HepG2 (cell line): ENCODE data around the gene CNPY1. TPM values are rescaled to one million over a fixed set of nuclear protein-coding genes. Genes with fewer than 3 reads are reported as not detected.

ENCODE experiments used
- ATAC-seq: fragments of 200-7000 bp; cut with Tn5 transposase; 3 replicates; pipeline ENCODE4 v1.9.1; 2020; ENCODE audit warnings: mild to moderate bottlenecking, moderate library complexity
- BruUV-seq: library from RNA; stranded (reverse); fragments of 400-500 nt; replicated peaks from 2 replicates; lab custom pipeline; 2021; lab: Mats Ljungman, UMichigan
- CTCF ChIA-PET: fragments of 300-600 bp; formaldehyde crosslinking; extraction: SDS; loops from one replicate; lab custom pipeline; 2021; ENCODE audit warnings: low total read pairs, inconsistent platforms, low intra/inter-chr PET ratio; lab: Yijun Ruan, JAX
- POLR2A ChIA-PET: fragments of 350-600 bp; sonication (Branson Sonifier 250); formaldehyde crosslinking; loops from one replicate; lab custom pipeline; 2020; ENCODE audit warnings: antibody characterized with exemption, inconsistent platforms; lab: Yijun Ruan, JAX
- DNase-seq: peaks from one replicate; pipeline ENCODE4 v3.0.0-alpha.2; 2015; ENCODE audit warnings: low spot score
- FAIRE-seq: peaks from 3 replicates; lab custom pipeline; 2011; peaks lifted over from hg19 to GRCh38; lab: Jason Lieb, UNC
- H2AFZ ChIP-seq: one replicate; pipeline ENCODE4 v1.6.1; 2011; ENCODE audit warnings: low read length, inconsistent platforms
- H3K27ac ChIP-seq: fragments of 300-600 bp; 3 replicates; pipeline ENCODE4 v1.8.0; 2011; ENCODE audit warnings: mixed run types, mild to moderate bottlenecking, mixed read lengths, low read length, inconsistent platforms; ENCODE audit not compliant: insufficient read depth; ENCODE audit errors: extremely low read length
- H3K27me3 ChIP-seq, 2 experiments: fragments of 200-600 bp in 1 of 2; 2 replicates in 1 of 2; 3 replicates in 1 of 2; pipeline versions ENCODE4 v1.6.0 to v1.8.0; 2011; ENCODE audit warnings: low read length in 2 of 2, mild to moderate bottlenecking in 2 of 2, moderate library complexity in 2 of 2, inconsistent platforms in 1 of 2; ENCODE audit not compliant: insufficient read depth in 2 of 2, control insufficient read depth in 1 of 2
- H3K36me3 ChIP-seq, 2 experiments: fragments of 200-600 bp in 1 of 2; replicated peaks in 1 of 2; 2 replicates in 1 of 2; 3 replicates in 1 of 2; pipeline versions ENCODE4 v1.5.1 to v1.8.0; 2011; ENCODE audit warnings: low read length in 2 of 2, inconsistent platforms in 1 of 2; ENCODE audit not compliant: insufficient read depth in 2 of 2, control insufficient read depth in 1 of 2
- H3K4me1 ChIP-seq: 2 replicates; pipeline ENCODE4 v1.5.1; 2012; ENCODE audit warnings: low read length, inconsistent platforms; ENCODE audit not compliant: insufficient read depth
- H3K4me2 ChIP-seq: 2 replicates; pipeline ENCODE4 v1.6.0; 2011; ENCODE audit warnings: low read depth, low read length, inconsistent platforms
- H3K4me3 ChIP-seq, 3 experiments: fragments of 200-600 bp in 1 of 3; sonication (generic), shearing (Covaris generic) in 1 of 3; replicated peaks in 1 of 3; 2 replicates each; pipeline ENCODE4 v1.5.1; 2011 to 2016; ENCODE audit warnings: low read length in 3 of 3, inconsistent platforms in 2 of 3, low read depth in 2 of 3, mild to moderate bottlenecking in 2 of 3, control low read depth in 1 of 3, mixed read lengths in 1 of 3; ENCODE audit not compliant: insufficient read depth in 1 of 3
- H3K79me2 ChIP-seq: one replicate; pipeline ENCODE4 v1.6.1; 2011; ENCODE audit warnings: low read length, inconsistent platforms; ENCODE audit not compliant: insufficient read depth
- H3K9ac ChIP-seq: 2 replicates; pipeline ENCODE4 v1.6.0; 2011; ENCODE audit warnings: mild to moderate bottlenecking, low read depth, low read length, inconsistent platforms; ENCODE audit not compliant: insufficient read depth
- H3K9me3 ChIP-seq: 2 replicates; pipeline ENCODE4 v1.5.1; 2012; ENCODE audit warnings: mild to moderate bottlenecking, low read length
- H4K20me1 ChIP-seq: 2 replicates; pipeline ENCODE4 v1.6.0; 2011; ENCODE audit warnings: inconsistent platforms, mild to moderate bottlenecking, low read length, moderate library complexity; ENCODE audit not compliant: insufficient read depth
- ARNTL ChIP-seq: sonication (generic); formaldehyde crosslinking; IDR thresholded peaks from 2 replicates; pipeline ENCODE4 v1.4.0; 2020; ENCODE audit warnings: mild to moderate bottlenecking, missing genetic modification reagents
- ATF6 ChIP-seq: sonication (generic); formaldehyde crosslinking; conservative IDR thresholded peaks from 2 replicates; pipeline ENCODE4 v1.4.0; 2020; ENCODE audit warnings: missing genetic modification reagents
- FOXP1 ChIP-seq, 2 experiments: fragments of 450-650 bp in 1 of 2; IDR thresholded peaks; 2 replicates each; pipeline ENCODE4 v1.6.1; 2017 to 2018; ENCODE audit warnings: antibody characterized with exemption in 1 of 2
- UBTF ChIP-seq: sonication (generic); formaldehyde crosslinking; IDR thresholded peaks from 2 replicates; pipeline ENCODE4 v1.4.0; 2020; ENCODE audit warnings: mild to moderate bottlenecking, missing genetic modification reagents
- YY1 ChIP-seq: IDR thresholded peaks from 2 replicates; pipeline ENCODE4 v1.6.1; 2011; ENCODE audit warnings: low read length, low read depth, moderate library complexity, mild to moderate bottlenecking; ENCODE audit not compliant: insufficient read depth, insufficient replicate concordance
- ZBTB8A ChIP-seq: sonication (generic); formaldehyde crosslinking; IDR thresholded peaks from 2 replicates; pipeline ENCODE4 v1.4.0; 2020; ENCODE audit warnings: mild to moderate bottlenecking, low read depth, missing genetic modification reagents, borderline replicate concordance
- ZNF256 ChIP-seq: sonication (generic); formaldehyde crosslinking; conservative IDR thresholded peaks from 2 replicates; pipeline ENCODE4 v1.4.0; 2020; ENCODE audit warnings: missing genetic modification reagents
- ZNF335 ChIP-seq: sonication (generic); formaldehyde crosslinking; IDR thresholded peaks from 2 replicates; pipeline ENCODE4 v1.4.0; 2020; ENCODE audit warnings: missing genetic modification reagents
- ZNF407 ChIP-seq: sonication (generic); formaldehyde crosslinking; IDR thresholded peaks from one replicate; pipeline ENCODE4 v1.5.1; 2020; ENCODE audit warnings: mild to moderate bottlenecking, missing genetic modification reagents; ENCODE audit errors: not compliant biosample characterization
- ZNF577 ChIP-seq: sonication (generic); formaldehyde crosslinking; IDR thresholded peaks from 2 replicates; pipeline ENCODE4 v1.4.0; 2020; ENCODE audit warnings: mild to moderate bottlenecking, low read depth, missing genetic modification reagents, borderline replicate concordance
- ZNF747 ChIP-seq: sonication (generic); formaldehyde crosslinking; IDR thresholded peaks from 2 replicates; pipeline ENCODE4 v1.8.1; 2023; ENCODE audit warnings: missing genetic modification reagents, mild to moderate bottlenecking, borderline replicate concordance
- ZNF761 ChIP-seq: sonication (generic); formaldehyde crosslinking; conservative IDR thresholded peaks from 2 replicates; pipeline ENCODE4 v1.4.0; 2020; ENCODE audit warnings: mild to moderate bottlenecking, missing genetic modification reagents
- WGBS: methylation state at CpG from one replicate; pipeline ENCODE4 v1.1.6; 2017; ENCODE audit warnings: low lambda C conversion rate; 5-methylcytosine and 5-hydroxymethylcytosine counted together
- in situ Hi-C: cut with HindIII; loops from 2 replicates; pipeline ENCODE4 v1.10.0; 2017; ENCODE audit warnings: low pct_unique_long_range_greater_than_20kb; ENCODE audit not compliant: extremely low pct_ligation_motif_present
- intact Hi-C: fragments of 100-400 bp; cut with micrococcal nuclease; formaldehyde crosslinking; loops from one replicate; pipeline ENCODE4 v1.10.0; 2022; ENCODE audit not compliant: unreplicated experiment
- polyA plus RNA-seq, 8 experiments: library from polyadenylated mRNA; depleted of rRNA in 3 of 8; stranded (reverse) in 7 of 8; unstranded in 1 of 8; fragments of >200 nt; fragmentation: Illumina TruSeq in 4 of 8; extraction: Trizol in 4 of 8; gene quantifications; 2 replicates each; pipeline versions ENCODE4 v1.2.1 to v1.2.3, GENCODE V29; 2011 to 2016; ENCODE audit warnings: low read depth in 4 of 8, missing spikeins in 1 of 8, mixed read lengths in 1 of 8; ENCODE audit not compliant: insufficient read depth in 1 of 8
- total RNA-seq, 5 experiments: library from RNA; depleted of rRNA; stranded (reverse); fragments of >200 nt; fragmentation: Illumina TruSeq; extraction: Trizol; gene quantifications; 2 replicates each; pipeline ENCODE4 v1.2.3, GENCODE V29; 2016; ENCODE audit warnings: low read depth in 1 of 5

Gene CNPY1
- total and polyA plus RNA-seq, 2 of the 13 experiments (the other 11 are each of a cell fraction or from before 2014, with no cell fraction given), result not detected

- no TSS peak for BruUV-seq
- Histone ChIP-seq H2AFZ (no peak overlapping the region), H4K20me1 (no peaks in the 10 kb centered on the region), H3K36me3 (no peaks in the 10 kb centered on the region), H3K9ac (no peak overlapping the region), H3K4me1 (no peaks in the 10 kb centered on the region), H3K27me3 (peaks cover 16 to 72% of the 10 kb centered on the region in 2 experiments), H3K4me3 (no peak overlapping the region), H3K9me3 (no peaks in the 10 kb centered on the region), H3K27ac (no peak overlapping the region), H3K79me2 (no peaks in the 10 kb centered on the region), H3K4me2 (no peak overlapping the region)
- DNase-seq (no peak), FAIRE-seq (no peak), ATAC-seq (no peak; the same call in 2 of the 3 replicates)
- in situ Hi-C loops (no loop called here), intact Hi-C loops (no loop called here)
- ChIA-PET CTCF (no interaction called here), POLR2A (no interaction called here)
- 57% methylated on average over 11 of the region's 16 CpGs for WGBS
- TF ChIP-seq ARNTL (CRISPR knock-in tag) (no peak), ZNF407 (CRISPR knock-in tag) (no peak), ZNF256 (CRISPR knock-in tag) (no peak), ATF6 (CRISPR knock-in tag) (no peak), ZNF335 (CRISPR knock-in tag) (no peak), FOXP1 (IDR thresholded peaks at IDR 0.05) (no peak), FOXP1 (CRISPR knock-in tag; IDR thresholded peaks at IDR 0.05) (no peak), YY1 (no peak), ZNF577 (CRISPR knock-in tag) (no peak), ZBTB8A (CRISPR knock-in tag) (no peak), ZNF747 (CRISPR knock-in tag) (no peak), UBTF (CRISPR knock-in tag) (no peak), ZNF761 (CRISPR knock-in tag) (no peak)
Observed at GRCh38 chr7:155483868-155484325, 62.5 kb downstream of the CNPY1 start.
